Measurements from ENCODE around the gene STAG3.

DNA sequence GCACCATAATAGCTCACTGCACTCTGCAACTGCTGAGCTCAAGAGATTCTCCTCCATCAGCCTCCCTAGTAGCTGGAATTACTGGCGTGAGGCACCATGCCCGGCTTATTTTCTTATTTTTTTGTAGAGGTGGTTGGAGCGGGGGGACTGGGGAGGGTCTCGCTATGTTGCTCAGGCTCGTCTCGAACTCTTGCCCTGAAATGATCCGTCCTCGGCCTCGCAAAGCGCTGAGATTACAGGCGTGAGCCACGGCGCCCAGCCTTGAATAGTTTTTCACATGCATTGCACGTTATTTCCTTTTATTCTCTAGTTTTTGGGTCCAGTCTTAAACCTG, 29.5 kb upstream of the STAG3 start:
- TF ChIP-seq, protein P1, sequence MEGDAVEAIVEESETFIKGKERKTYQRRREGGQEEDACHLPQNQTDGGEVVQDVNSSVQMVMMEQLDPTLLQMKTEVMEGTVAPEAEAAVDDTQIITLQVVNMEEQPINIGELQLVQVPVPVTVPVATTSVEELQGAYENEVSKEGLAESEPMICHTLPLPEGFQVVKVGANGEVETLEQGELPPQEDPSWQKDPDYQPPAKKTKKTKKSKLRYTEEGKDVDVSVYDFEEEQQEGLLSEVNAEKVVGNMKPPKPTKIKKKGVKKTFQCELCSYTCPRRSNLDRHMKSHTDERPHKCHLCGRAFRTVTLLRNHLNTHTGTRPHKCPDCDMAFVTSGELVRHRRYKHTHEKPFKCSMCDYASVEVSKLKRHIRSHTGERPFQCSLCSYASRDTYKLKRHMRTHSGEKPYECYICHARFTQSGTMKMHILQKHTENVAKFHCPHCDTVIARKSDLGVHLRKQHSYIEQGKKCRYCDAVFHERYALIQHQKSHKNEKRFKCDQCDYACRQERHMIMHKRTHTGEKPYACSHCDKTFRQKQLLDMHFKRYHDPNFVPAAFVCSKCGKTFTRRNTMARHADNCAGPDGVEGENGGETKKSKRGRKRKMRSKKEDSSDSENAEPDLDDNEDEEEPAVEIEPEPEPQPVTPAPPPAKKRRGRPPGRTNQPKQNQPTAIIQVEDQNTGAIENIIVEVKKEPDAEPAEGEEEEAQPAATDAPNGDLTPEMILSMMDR (IDR thresholded peaks at IDR 0.05), result no peak
- TF ChIP-seq POLR2A (IDR thresholded peaks at IDR 0.05), result no peak
- TF ChIP-seq EP300 (IDR thresholded peaks at IDR 0.05), result no peak
